HG03159 (cell line): ENCODE measurements around the gene ATP8B1.
A peak's percentile ranks its signal among the peaks of the same experiment; 100 is the strongest.
"Not testable (repeated sequence)": the region's sequence is repeated elsewhere in the genome, so short reads cannot be mapped to it uniquely, and the experiment has no call there.

Source experiments
- ATAC-seq: cut with Tn5 transposase; IDR thresholded peaks from one replicate; pipeline ENCODE4 v1.9.1; 2021; ENCODE audit warnings: mild to moderate bottlenecking, moderate library complexity; ENCODE audit not compliant: unreplicated experiment

The ATP8B1 gene

DNA sequence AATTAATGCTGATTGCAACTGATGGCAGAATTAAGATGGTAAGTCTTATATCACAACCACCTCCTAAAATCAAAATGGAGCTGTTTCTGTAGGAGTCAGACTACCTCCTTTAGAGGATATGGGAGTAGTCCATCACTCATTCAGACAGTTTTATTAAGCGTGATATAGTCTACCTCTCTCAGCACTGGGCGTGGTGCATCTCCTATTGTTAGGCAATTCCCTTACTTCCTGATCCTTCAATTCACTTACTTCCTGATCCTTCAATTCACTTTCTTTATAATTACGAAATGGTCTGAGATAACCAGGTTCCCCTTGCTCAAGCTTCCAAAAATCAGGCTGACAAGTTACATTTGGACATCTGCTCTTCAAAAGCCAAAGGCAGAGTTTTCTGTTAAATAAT is 31.9 kb downstream of the ATP8B1 start:
- ATAC-seq: no peak

DNA sequence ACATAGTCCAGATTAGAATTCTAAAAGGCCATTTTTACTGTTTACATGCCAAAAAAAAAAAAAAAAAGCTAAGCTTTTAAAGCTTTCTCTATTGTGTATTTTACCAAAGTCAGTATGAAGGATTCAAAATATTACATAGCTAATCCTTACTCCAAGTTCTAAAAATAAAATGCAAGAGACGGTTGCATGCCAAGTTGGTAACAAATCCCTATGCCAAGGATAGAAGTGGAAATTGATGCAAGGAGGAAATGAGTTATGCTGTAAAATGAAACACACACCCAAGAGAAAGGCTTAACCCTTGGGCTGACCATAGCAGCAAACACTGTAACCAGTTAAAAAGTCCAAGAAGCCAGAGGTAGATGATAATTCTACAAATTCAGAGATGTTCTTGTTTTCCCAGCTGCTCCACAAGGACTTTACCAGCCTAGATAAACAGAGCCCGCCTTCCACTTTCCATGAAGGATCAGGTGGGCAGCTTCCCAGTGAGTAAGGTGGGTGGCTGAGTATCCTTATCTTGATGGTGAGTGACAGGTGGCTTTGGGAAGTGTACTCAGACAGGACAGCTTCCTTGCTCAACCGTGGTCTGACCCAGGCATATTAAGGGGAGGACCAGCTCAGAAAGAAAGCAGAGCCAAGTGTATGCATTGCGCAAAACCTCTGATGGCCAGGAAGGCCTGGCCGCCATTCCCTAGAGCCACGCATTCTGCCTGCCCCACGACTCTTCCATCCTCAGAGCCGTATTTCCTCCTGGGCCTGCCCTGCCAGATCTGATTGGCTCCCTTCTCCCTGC is 34.4 kb downstream of the ATP8B1 start:
- no peak for ATAC-seq

DNA sequence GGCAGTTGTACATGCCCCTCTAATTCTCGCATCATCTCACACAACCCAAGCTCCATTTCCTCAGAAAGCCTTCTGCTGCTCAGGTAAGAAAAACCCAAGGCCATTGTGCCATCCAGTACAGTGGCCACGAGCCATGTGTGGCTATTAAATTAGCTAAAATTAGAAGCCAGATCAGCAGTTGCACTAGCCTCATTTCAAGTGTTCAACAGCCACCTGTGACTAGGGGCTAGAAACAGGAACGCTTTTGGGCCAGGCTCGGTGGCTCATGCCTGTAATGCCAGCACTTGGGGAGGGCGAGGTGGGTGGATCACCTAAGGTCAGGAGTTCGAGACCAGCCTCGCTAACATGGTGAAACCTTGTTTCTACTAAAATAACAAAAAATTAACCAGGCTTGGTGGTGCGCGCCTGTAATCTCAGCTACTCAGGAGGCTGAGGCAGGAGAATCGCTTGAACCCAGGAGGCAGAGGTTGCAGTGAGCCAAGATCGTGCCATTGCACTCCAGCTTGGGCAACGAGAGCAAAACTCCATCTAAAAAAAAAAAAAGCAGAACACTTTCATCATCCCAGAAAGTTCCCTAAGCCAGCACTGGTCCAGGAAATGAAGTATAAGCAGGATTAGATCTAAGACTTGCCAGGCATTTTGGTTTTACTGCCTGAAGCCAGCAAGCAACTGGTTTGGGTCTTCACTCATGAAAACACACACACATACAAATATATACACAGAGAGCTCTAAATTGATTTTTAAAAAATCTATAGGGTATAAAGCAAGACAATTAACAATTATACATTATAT is 35.7 kb downstream of the ATP8B1 start:
- ATAC-seq: no peak

DNA sequence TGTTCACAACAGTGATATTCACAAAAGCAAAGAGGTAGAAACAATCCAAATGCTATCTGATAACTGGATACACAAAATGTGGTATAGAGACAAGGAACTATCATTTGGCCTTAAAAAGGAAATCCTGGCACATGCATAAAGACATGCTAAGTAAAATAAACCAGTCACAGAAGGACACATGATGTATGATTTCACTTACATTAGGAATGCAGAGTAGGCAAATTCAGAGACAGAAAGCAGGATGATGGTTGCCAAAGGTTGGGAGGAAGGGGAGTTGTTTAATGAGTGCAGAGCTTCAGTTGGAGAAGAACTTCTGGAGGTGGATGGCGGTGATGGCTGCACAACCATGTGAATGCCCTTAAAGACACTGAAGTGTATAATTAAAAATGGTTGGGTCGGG is 38.1 kb downstream of the ATP8B1 start:
- no peak for ATAC-seq

DNA sequence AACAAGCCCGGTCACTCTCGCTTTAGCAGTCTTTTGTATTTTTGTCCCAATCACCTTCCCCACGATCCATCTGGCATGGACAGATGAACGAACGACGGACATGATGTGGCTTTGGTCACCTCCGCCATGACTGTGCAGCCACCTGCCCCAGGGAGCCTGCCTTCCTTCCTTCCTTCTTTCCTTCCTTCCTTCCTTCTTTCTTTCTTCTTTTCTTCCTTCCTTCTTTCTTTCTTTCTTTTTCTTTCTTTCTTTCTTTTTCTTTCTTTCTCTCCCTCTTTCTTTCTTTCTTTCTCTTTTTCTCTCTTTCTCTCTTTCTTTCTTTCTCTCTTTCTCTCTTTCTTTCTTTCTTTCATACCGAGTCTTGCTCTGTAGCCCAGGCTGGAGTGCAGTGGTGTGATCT is 39.0 kb downstream of the ATP8B1 start:
- no peak for ATAC-seq

DNA sequence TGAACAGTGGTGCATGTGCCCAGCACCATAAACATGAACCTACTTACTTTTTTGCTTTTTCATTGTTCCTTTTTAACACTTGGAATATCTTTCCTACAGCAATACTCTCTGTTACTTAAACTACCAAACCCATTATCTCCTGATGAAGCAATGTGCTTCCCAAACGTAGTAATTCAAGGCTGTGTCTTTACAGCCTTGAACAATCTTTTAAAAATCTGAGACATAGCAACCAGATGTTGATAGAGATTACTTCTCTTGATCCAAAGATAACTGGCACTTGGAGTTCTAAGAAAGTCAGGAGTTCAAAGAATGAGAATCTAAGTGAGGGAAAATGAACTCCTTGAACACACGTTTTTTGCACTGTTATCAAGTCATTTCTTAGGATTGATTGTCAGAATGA is 40.4 kb downstream of the ATP8B1 start:
- no peak for ATAC-seq

DNA sequence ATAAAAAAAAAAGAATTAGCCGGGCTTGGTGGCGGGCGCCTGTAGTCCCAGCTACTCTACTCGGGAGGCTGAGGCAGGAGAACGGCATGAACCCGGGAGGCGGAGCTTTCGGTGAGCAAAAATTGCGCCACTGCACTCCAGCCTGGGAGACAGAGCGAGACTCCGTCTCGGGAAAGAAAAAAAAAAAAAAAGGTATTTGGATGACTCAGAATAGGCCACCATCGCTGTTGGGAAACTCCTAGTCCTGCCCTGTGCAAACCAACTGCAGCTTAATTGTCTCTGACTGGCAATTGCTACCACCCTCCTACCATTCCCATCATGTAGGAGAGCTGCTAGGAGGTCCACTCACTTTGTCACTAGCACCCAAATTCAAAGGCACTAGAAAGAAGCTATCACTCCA is 43.5 kb downstream of the ATP8B1 start:
- no peak for ATAC-seq

DNA sequence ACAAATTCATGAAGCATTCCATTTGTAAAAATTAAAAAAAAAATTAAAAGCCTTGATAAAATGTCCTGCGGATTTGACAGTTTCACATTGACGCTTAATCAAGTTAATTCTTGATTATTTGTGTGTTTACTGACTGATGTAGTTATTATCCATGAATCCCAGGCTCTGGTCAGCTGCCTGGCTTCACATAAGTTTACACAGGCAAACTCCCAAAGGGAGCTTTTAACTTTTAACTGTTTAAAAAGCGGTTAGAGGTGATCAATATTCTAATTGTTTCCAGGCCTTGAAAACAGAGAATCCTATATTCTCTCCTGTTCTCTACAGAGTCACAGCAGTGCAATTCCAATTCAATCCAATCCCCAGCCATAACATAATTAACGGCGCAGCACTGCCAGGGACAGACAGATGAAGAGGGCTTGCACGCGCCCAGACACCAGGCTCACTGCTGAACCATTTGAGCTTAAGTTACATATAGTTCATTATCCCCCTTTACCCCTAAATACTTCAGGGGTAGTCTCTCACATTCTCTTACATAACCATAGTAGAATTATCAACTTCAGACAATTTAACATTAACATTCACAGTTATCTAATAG is 47.5 kb downstream of the ATP8B1 start:
- ATAC-seq: no peak

DNA sequence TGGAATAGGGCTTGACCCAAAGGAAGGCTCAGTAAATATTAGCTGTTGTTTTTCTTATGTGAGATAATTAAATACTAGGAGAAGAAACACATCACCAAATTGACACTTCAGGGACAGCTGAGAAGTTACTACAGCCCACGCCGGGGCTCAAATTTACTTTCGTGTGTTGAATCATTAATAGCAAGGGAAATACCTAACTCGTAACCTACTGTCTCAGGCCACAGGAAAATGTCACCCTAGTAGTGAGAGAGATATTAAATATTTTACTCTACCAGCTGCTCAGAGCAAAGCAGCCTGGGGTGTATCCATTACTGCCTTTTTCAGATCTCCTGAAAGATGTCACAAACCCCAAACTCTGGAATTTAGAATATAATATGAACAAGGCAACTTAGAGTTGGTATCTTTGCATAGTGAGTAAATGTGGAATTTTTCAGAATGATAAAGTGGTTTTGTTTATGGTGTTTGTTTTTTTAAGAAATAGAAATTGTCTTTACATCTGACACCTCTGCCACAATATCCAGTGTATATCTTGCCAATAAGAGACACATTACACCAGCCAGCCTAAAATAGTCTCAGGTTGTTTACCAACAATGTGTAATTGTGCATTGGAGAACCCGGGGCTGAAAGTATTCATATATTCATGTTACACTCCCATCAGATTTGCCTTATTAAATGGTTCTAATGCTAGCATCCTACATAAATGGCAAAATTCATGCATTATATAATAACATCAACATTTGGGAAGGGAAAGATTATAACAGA is 48.4 kb downstream of the ATP8B1 start:
- ATAC-seq: peak; percentile 92

DNA sequence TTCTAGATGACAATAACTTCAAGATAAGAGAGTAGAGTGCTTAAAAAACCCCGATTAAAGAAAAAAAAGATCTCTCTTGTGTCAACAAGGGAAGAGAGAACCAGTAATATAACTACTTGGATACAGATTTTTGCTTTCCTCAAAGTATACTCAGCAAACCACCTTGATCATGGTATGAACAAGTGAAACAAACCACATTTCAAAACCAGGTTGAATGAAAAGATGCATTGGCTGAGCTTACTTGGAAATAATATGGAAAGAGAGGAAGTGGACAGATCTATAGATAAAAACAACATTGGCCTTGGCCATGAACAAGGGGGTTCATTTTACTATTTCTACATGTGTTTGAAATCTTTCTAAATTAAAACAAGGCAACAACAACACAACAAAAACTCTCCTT is 50.1 kb downstream of the ATP8B1 start:
- ATAC-seq: no peak

DNA sequence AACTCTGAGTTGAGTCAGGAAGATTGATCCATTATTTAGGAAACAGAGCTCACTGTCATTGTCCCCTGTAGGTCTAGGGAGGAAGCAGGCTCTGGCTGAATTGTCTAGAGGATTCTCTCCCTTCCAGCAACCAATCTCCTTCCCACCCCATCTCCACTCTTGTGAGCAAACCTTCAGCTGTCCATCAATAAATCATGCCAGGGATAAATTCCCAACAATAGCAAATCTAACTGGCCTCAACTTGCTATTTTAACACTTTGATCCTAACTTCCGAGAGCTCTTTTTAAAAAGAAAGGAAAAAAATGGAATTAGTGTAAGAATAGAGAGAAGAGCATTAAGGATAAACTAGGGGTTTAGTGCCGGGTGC is 53.5 kb downstream of the ATP8B1 start:
- no peak for ATAC-seq

DNA sequence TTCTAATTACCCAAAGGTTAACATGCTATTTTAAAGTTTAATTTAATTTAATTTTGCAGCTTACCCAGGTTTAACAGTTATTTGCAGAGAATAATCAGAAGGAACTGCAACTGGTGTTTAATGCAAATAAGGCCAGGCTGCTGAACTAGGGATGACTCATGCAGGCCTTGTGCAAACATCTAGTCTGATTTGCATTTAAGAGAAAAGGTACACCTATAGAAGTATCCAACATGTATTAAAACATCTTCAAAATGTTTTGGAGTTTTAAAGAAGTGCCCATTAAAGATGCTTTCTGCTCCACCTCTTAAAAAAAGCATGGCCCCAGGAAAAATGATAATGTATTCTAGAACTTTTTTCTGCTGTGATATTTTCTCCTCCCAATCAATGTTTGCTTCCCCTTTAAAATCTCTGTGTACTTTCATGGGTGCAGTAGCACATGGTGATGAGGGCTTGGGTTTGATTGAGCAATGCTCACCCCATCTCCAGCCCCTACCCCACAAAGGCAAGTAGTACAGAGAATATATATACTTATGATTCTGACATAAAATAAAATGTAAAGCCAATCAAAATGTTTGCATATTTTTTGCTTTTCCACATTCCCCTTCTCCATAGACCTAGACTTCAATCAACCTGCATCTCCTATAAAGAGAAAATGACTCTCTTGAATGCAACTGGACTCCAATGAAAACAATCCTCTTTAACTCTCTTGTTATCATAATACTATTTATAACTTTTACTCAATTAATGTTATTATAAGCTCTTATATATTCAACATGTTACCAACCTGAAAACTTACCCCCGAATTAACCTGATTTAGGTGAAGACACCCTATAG is 54.1 kb downstream of the ATP8B1 start:
- ATAC-seq: peak; percentile 96

DNA sequence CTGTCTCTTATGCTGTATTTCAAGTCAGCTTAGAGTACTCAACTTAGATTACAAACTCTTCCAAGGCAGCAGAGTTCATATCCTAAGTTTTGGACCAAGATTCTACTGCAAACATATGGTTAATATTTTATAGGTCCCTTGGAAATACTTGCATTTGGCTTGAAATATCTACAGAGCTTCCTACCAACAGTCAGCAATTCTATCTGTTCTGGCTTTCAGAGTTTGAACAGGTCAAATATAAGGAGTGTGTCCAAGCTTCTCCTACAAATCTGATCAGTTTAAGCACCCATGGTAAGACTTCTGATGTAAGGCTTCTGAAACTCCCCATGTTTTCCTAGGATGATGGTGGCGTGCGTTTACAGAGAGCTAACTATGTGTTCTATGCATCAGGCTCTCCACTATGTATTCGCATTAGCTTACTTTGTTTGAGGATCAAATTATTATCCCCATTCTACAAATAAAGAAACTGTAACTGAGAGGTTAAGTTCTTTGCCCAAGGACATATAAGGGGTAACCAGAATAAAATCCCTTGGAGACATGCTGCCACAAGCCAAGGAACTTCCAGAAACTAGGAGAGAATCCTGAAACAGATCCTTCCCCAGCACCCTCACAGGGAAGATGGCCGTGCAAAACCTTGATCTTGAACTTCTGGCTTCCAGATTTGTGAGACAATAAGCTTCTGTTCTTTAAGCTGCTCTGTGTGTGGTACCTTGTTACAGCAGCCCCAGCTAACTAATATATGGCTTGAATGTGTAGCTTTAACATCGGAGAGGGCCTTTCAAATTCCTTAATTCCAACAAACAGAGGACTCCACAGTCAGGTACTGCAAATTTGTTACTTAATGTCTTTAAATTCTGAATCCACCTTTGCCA is 55.1 kb downstream of the ATP8B1 start:
- no peak for ATAC-seq

DNA sequence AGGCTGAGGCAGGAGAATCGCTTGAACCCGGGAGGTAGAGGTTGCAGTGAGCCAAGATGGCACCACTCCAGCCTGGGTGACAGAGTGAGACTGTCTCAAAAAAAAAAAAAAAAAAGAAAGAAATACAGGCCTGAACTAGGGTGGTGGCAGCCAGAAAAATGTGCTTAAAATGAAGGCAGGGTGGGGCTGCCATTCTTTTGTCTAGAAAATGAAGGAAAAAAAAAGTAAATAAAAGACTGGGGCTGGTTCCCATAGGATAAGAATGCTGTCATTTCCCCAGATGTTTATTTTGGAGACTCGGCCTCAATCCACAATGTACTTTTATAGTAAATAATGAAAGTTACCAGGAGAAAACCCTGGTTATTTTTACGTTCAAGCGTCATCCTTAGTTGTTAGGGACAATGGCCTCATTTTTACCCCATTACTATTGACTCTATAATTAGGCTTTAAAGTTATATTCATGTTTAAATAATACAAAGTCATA is 58.9 kb downstream of the ATP8B1 start:
- ATAC-seq: no peak

DNA sequence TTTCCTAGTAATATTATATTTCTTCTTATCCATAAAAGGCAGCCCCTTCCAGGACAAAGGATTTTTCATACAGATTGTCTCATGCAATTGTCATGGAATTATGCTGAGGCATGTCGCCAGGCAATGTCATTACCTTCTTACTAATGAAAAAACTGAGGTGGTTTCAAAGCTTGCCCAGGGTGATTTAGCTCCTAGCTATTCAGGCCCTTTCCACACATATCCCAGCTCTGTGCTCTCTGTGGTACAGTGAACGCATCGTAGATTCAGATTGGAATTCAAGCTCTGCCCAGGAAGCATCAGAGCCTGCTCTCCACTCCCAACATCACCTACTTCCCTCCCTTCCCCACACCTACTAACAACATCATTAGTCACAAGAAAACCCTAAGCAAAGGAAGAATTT is 60.1 kb downstream of the ATP8B1 start:
- ATAC-seq: no peak

DNA sequence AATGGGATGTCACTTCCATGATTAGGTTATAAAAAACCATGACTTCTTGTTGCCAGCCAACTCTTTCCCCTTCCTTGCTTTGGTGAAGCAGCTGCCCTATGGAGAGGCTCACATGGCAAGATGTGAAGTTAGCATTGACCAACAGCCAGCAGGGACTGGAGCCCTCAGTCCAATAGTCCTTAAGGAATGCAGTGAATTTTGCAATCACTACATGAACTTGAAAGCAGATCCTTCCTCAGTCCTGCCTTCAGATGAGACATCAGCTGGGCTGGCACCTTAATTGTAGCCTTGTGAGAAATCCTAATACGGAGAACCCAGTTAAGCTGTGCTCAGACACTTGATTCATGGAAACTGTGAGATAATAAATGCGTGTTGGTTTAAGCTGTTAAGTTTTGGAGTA is 61.8 kb downstream of the ATP8B1 start:
- ATAC-seq: no peak

DNA sequence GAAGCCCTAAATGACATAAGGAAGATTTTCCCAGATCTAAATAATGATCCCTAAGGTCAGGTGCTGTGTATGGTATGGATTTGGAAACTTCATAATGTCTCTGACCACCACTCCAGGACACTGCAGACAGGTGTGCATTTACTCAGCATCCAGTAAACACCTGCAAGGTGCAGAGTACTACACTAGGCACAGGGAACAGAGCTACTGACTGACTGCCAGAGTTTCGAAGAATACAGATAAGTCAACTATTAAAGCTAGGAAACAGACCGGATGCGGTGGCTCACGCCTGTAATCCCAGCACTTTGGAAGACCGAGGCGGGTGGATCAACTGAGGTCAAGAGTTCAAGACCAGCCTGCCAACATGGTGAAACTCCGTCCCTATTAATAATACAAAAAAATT is 65.0 kb downstream of the ATP8B1 start:
- ATAC-seq: no peak

DNA sequence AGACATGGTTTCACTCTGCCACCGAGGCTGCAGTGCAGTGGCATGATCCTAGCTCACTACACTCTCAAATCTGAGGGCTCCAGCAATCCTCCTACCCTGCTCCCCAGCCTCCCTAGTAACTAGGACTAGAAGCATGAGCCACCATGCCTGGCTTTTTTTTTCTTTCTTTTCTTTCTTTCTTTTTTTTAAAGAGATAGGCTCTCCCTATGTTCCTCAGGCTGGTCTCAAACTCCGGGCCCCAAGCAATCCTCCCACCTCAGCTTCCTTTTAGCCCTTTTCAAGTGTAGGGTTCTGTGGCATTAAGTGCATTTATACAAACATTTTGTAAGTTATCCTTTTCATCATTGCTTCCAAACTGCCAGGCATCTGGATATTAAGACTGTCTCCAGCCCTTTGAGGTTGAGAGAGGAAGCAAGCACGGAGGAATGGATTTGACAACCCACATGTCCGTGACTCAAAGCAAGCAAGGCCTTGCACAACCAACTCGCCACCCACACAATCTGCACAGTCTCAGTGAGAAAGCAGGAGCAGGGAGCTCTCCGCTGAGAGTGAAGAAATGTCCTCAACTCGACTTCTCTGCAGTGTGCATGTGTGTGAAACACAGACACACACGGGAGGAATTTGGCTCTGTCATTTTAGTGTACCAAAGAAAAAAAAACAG is 65.6 kb downstream of the ATP8B1 start:
- ATAC-seq: no peak

DNA sequence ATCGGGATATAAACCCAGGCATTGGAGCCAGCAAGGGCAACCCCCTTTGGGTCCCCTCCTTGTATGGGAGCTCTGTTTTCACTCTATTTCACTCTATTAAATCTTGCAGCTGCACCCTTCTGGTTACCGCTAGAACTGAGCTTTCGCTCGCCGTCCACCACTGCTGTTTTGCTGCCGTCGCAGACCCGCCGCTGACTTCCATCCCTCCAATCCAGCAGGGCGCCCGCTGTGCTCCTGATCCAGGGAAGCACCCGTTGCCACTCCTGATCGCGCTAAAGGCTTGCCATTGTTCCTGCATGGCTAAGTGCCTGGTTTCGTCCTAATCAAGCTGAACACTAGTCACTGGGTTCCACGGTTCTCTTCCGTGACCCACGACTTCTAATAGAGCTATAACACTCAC is 68.1 kb downstream of the ATP8B1 start:
- ATAC-seq: not testable (repeated sequence)
